Heart left ventricle (tissue), 16 donors: ENCODE measurements around the gene IFITM1. TPM values are rescaled to one million over a fixed set of nuclear protein-coding genes. Genes with fewer than 3 reads are reported as not detected.

Experiments
- ATAC-seq, 4 donors: fragments of 200-7000 bp; cut with Tn5 transposase; one replicate each; pipeline ENCODE4 v1.9.1; 2020 to 2022; ENCODE audit warnings: moderate library complexity in 4 of 4, mild to moderate bottlenecking in 3 of 4, moderate number of reproducible peaks in 1 of 4
- DNase-seq, 5 donors: peaks; one replicate each; pipeline ENCODE4 v3.0.0-alpha.2; 2020
- H3K27ac ChIP-seq, 12 donors: fragments of 200-600 bp; sonication (generic) in 4 of 12; one replicate each; pipeline versions ENCODE4 v1.5.0 to v1.8.0; 2016 to 2022; ENCODE audit warnings: mild to moderate bottlenecking in 2 of 12
- H3K27me3 ChIP-seq, 9 donors: fragments of 200-600 bp; sonication (generic) in 2 of 9; one replicate each; pipeline versions ENCODE4 v1.5.1 to v1.8.0; 2016 to 2022; ENCODE audit warnings: mild to moderate bottlenecking in 3 of 9
- H3K36me3 ChIP-seq, 9 donors: fragments of 200-600 bp; sonication (generic) in 2 of 9; one replicate each; pipeline versions ENCODE4 v1.5.0 to v1.8.0; 2018 to 2022; ENCODE audit warnings: mild to moderate bottlenecking in 2 of 9
- H3K4me1 ChIP-seq, 12 donors: fragments of 200-600 bp; sonication (generic) in 4 of 12; one replicate each; pipeline versions ENCODE4 v1.5.0 to v1.8.0; 2016 to 2022; ENCODE audit warnings: mild to moderate bottlenecking in 3 of 12
- H3K4me3 ChIP-seq, 12 donors: fragments of 200-600 bp; sonication (generic) in 4 of 12; one replicate each; pipeline versions ENCODE4 v1.5.0 to v1.8.0; 2017 to 2022; ENCODE audit warnings: mild to moderate bottlenecking in 9 of 12, moderate library complexity in 4 of 12
- H3K9me3 ChIP-seq, 12 donors: fragments of 200-600 bp; sonication (generic) in 4 of 12; one replicate each; pipeline versions ENCODE4 v1.5.0 to v1.8.0; 2016 to 2022; ENCODE audit warnings: mild to moderate bottlenecking in 1 of 12
- CTCF ChIP-seq, 12 donors: fragments of 200-600 bp; sonication (generic) in 4 of 12; IDR thresholded peaks; one replicate each; pipeline versions ENCODE4 v1.5.0 to v1.8.0; 2018 to 2022; ENCODE audit warnings: antibody characterized with exemption in 12 of 12, mild to moderate bottlenecking in 5 of 12
- POLR2A ChIP-seq, 2 donors: fragments of 450-650 bp; IDR thresholded peaks; one replicate each; pipeline ENCODE4 v1.6.1; 2017; ENCODE audit warnings: antibody characterized with exemption in 2 of 2, mild to moderate bottlenecking in 2 of 2, moderate library complexity in 2 of 2
- WGBS, 4 donors: extraction: QIAGEN DNeasy Blood & Tissue Kit in 2 of 4; methylation state at CpG; one replicate each; pipeline versions ENCODE4 v1.1.5 to v1.1.7; 2013 to 2018; 5-methylcytosine and 5-hydroxymethylcytosine counted together
- intact Hi-C, 10 donors: fragments of 100-400 bp; cut with DNase I; formaldehyde crosslinking; loops; one replicate each; pipeline versions ENCODE4 v1.11.1 to v1.14.2; 2022
- polyA plus RNA-seq, 2 donors: library from polyadenylated mRNA; stranded (reverse); fragments of 200-250 nt; gene quantifications; one replicate each; pipeline ENCODE4 v1.2.3, GENCODE V29; 2013
- total RNA-seq, 9 donors: library from RNA; depleted of rRNA in 2 of 9; stranded (reverse); fragments of >200 nt in 2 of 9; fragmentation: NEBNext Ultra II Directional in 3 of 9; extraction: Animal tissue kit (Norgen Biotek cat#: 25700) in 3 of 9; gene quantifications; one replicate each; pipeline versions ENCODE4 v1.1.0 to v1.2.4, GENCODE V29; 2016 to 2023
- donor health status: ischemic (EF 13 %, LVEDD 7.1; RV severe dilation, severe dysfunction).
- donor health status: healthy with polysubstance abuse.
- donor health status: DM: no; HTN: yes; CAD: no.
- donor health status: DM: no; HTN: no; CAD: no.
- donor health status: ischemic (EF 25% LVEDD 6.9; RV normal size, moderate dysfunction).
- donor health status: ischemic (EF 25% LVEDD 5.7; RV mildly dilated, moderate dysfunction).
- donor health status: healthy.
- donor health status: DM: yes; HTN: yes; CAD: no.
- donor health status: ischemic (EF 35%, LVEDD 5.7; RV mildly dilated, moderate dysfunction).
- donor health status: nonischemic (EF 11% LVEDD 7.7; RV severe dilation, severe dysfunction).
- donor health status: DM: yes; HTN: yes; CAD: no.
- donor health status: PGD.
- donor health status: ischemic (EF 29% LVEDD 5.4; RV normal size, mild dysfunction).
- donor health status: nonischemic (EF 23%, LVEDD 6.1; RV moderate dilation, normal function).

Gene IFITM1
- total and polyA plus RNA-seq, 11 donors: 61.3 to 278 (median 132) TPM

GRCh38 chr11:293271-293851 lies 20.5 kb upstream of the IFITM1 start:
- peak in 2 of 5 donors; percentile 8 to 63 for DNase-seq
- no peak overlapping the region for H3K27ac ChIP-seq
- no peak for TF ChIP-seq CTCF (IDR thresholded peaks at IDR 0.05)
- no peak for TF ChIP-seq POLR2A (IDR thresholded peaks at IDR 0.05)
- peaks cover 0 to 30% (median 8%) of the 10 kb centered on the region in 12 donors for H3K4me1 ChIP-seq
- no peak overlapping the region for H3K4me3 ChIP-seq
- H3K36me3 ChIP-seq: peaks cover 0 to 9% (median 0%) of the 10 kb centered on the region in 9 donors
- H3K9me3 ChIP-seq: no peaks in the 10 kb centered on the region
- ATAC-seq: no peak
- intact Hi-C loops: loop anchor here in 2 of 10 donors (5.0 to 10.0 kb wide), 2 partner anchors 41 to 89 kb away; partner anchors contain the start of genes BET1L (in 1 of the 2) and RIC8A (in 1 of the 2)
- WGBS, 4 donors: 75 to 97% (median 84%) methylated on average over 6 to 18 of the region's 18 CpGs
- peaks cover 0 to 9% (median 2%) of the 10 kb centered on the region in 9 donors for H3K27me3 ChIP-seq

- Histone ChIP-seq H3K27me3 (peaks cover 0 to 15% (median 5%) of the 10 kb centered on the region in 9 donors), H3K4me3 (no peak overlapping the region), H3K27ac (no peak overlapping the region), H3K9me3 (no peaks in the 10 kb centered on the region), H3K4me1 (peaks cover 0 to 25% (median 6%) of the 10 kb centered on the region in 12 donors), H3K36me3 (peaks cover 0 to 9% (median 0%) of the 10 kb centered on the region in 9 donors)
- WGBS, 4 donors: 90 to 93% (median 91%) methylated on average over 21 to 27 of the region's 27 CpGs
- no peak for TF ChIP-seq POLR2A (IDR thresholded peaks at IDR 0.05)
- TF ChIP-seq CTCF (IDR thresholded peaks at IDR 0.05): no peak
- DNase-seq: peak in 3 of 5 donors; percentile 21 to 47 (median 22)
- no peak for ATAC-seq
- intact Hi-C loops: loop anchor here in 2 of 10 donors (5.0 to 10.0 kb wide), 2 partner anchors 42 to 89 kb away; partner anchors contain the start of genes BET1L (in 1 of the 2) and RIC8A (in 1 of the 2)
These were observed 19.8 kb upstream of the IFITM1 start for GRCh38 chr11:293852-294661.

GRCh38 chr11:294780-295179 lies 19.1 kb upstream of the IFITM1 start:
- H3K27ac ChIP-seq: no peak overlapping the region
- H3K4me3 ChIP-seq: no peak overlapping the region
- WGBS, 4 donors: 87 to 100% (median 90%) methylated on average over 6 to 16 of the region's 16 CpGs
- intact Hi-C loops: loop anchor here in 2 of 10 donors (5.0 to 10.0 kb wide), 2 partner anchors 42 to 90 kb away; partner anchors contain the start of genes BET1L (in 1 of the 2) and RIC8A (in 1 of the 2)
- H3K9me3 ChIP-seq: no peaks in the 10 kb centered on the region
- H3K4me1 ChIP-seq: peaks cover 0 to 18% (median 3%) of the 10 kb centered on the region in 12 donors
- peak in 3 of 5 donors; percentile 17 to 33 (median 25) for DNase-seq
- ATAC-seq: no peak
- H3K27me3 ChIP-seq: peaks cover 4 to 22% (median 8%) of the 10 kb centered on the region in 9 donors
- H3K36me3 ChIP-seq: peaks cover 0 to 9% (median 0%) of the 10 kb centered on the region in 9 donors
- TF ChIP-seq CTCF (IDR thresholded peaks at IDR 0.05) (no peak), POLR2A (IDR thresholded peaks at IDR 0.05) (no peak)
